ENCODE measurements around the gene ALDH2. TPM values are rescaled to one million over a fixed set of nuclear protein-coding genes. Genes with fewer than 3 reads are reported as not detected.
"Not testable (repeated sequence)": the region's sequence is repeated elsewhere in the genome, so short reads cannot be mapped to it uniquely, and the experiment has no call there.

The ALDH2 gene
- total RNA-seq: 100 to 1,000 TPM; 307 to 423 (median 349) TPM
- polyA plus RNA-seq: 284 TPM
- long read RNA-seq, donor 1, full-length matches to known transcripts: 1,244 of 1,402 reads
- long read RNA-seq, donor 1, partial matches to known transcripts: 124 of 1,402 reads
- long read RNA-seq, donor 1, other reads (novel, unspliced or antisense): 34 of 1,402 reads
- long read RNA-seq, donor 2, full-length matches to known transcripts: 753 of 835 reads
- long read RNA-seq, donor 2, partial matches to known transcripts: 43 of 835 reads
- long read RNA-seq, donor 2, other reads (novel, unspliced or antisense): 39 of 835 reads
- long read RNA-seq, donor 3, full-length matches to known transcripts: 3,196 of 3,422 reads
- long read RNA-seq, donor 3, partial matches to known transcripts: 82 of 3,422 reads
- long read RNA-seq, donor 3, other reads (novel, unspliced or antisense): 144 of 3,422 reads
- long read RNA-seq, donor 4, full-length matches to known transcripts: 971 of 1,012 reads
- long read RNA-seq, donor 4, partial matches to known transcripts: 16 of 1,012 reads
- long read RNA-seq, donor 4, other reads (novel, unspliced or antisense): 25 of 1,012 reads

DNA sequence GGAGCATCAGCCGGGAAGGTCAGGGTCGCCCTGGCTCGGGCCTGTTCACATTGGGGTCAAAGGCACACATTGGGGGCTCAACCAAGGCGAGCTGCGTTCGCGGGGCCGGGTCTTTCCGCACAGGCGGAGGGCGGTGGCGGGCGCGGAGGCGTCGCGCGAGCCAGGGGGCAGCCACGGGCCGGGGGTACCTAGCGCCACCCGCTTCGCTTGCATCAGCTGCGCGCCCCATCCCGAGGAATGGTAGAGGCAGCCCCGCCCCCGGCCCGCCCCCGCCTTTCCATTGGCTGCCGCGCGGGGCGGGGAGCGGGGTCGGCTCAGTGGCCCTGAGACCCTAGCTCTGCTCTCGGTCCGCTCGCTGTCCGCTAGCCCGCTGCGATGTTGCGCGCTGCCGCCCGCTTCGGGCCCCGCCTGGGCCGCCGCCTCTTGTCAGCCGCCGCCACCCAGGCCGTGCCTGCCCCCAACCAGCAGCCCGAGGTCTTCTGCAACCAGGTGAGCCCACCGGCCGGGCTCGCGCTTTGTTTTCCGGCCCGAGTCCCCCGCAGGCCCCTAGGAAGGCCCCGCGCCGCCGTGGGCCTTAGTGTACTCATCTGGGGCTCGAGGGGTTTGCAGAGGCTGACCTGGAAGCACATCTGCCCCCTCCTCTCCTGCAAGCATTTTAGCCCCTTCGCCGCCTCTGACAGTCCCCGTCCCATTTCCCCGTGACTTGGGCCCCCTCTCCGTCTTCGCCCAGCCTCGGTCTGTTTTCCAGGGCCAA, at the start of gene ALDH2:
Gene ALDH2 (plus strand): TSS at position 326 of the 754 bp plus-strand sequence. CDS start 50 bp downstream, at position 376.
- H3K27me3 ChIP-seq (ENCODE audit: control insufficient read depth, insufficient read depth): no peaks in the 10 kb centered on the region
- peak; percentile 84 to 95 (median 94) for DNase-seq
- WGBS: under 1% methylated on average over 73 of the region's 73 CpGs

GRCh38 chr12:111719316-111719715, 47.4 kb upstream of the ALDH2 start:
- ATAC-seq; intact Hi-C loops (cut with DNase I); H3K4me3 ChIP-seq (ENCODE audit: low read length); H3K9me3 ChIP-seq (ENCODE audit: control insufficient read depth, low read length); DNase-seq; H3K27me3 ChIP-seq (ENCODE audit: control insufficient read depth, insufficient read depth); H3K4me1 ChIP-seq (ENCODE audit: control insufficient read depth, insufficient read depth, low read length); H3K27ac ChIP-seq (ENCODE audit: low read length): not testable (repeated sequence)
- 97% methylated on average over 10 of the region's 10 CpGs for WGBS

More for the DNA sequence above, at the start of gene ALDH2:
- intact Hi-C loops (cut with DNase I): no loop called here
- H3K4me3 ChIP-seq (ENCODE audit: low read length): peak within 1 kb of the TSS; percentile 77
- H3K9me3 ChIP-seq (ENCODE audit: control insufficient read depth, low read length): no peaks in the 10 kb centered on the region
- H3K4me1 ChIP-seq (ENCODE audit: control insufficient read depth, insufficient read depth, low read length): peaks cover 2% of the 10 kb centered on the region
- peak within 1 kb of the TSS; percentile 64 for H3K27ac ChIP-seq (ENCODE audit: low read length)
- ATAC-seq: peak; percentile 98 to 99

GRCh38 chr12:111720457-111720856, 46.3 kb upstream of the ALDH2 start:
- ATAC-seq (no peak), DNase-seq (no peak)
- Histone ChIP-seq H3K9me3 (ENCODE audit: control insufficient read depth, low read length) (no peaks in the 10 kb centered on the region), H3K4me1 (ENCODE audit: control insufficient read depth, insufficient read depth, low read length) (no peaks in the 10 kb centered on the region), H3K27me3 (ENCODE audit: control insufficient read depth, insufficient read depth) (no peaks in the 10 kb centered on the region), H3K4me3 (ENCODE audit: low read length) (no peak overlapping the region), H3K27ac (ENCODE audit: low read length) (no peak overlapping the region)
- intact Hi-C loops (cut with DNase I): no loop called here
- 89% methylated on average over 6 of the region's 6 CpGs for WGBS

- H3K4me3 ChIP-seq (ENCODE audit: low read length); H3K4me1 ChIP-seq (ENCODE audit: control insufficient read depth, insufficient read depth, low read length); intact Hi-C loops (cut with DNase I); ATAC-seq; H3K27me3 ChIP-seq (ENCODE audit: control insufficient read depth, insufficient read depth); H3K9me3 ChIP-seq (ENCODE audit: control insufficient read depth, low read length); DNase-seq; H3K27ac ChIP-seq (ENCODE audit: low read length): not testable (repeated sequence)
- 96% methylated on average over 45 of the region's 46 CpGs for WGBS
Observed at GRCh38 chr12:111723646-111724360, 42.9 kb upstream of the ALDH2 start.

GRCh38 chr12:111728795-111729194, 37.9 kb upstream of the ALDH2 start:
- H3K9me3 ChIP-seq (ENCODE audit: control insufficient read depth, low read length): no peaks in the 10 kb centered on the region
- 99% methylated on average over 2 of the region's 2 CpGs for WGBS
- H3K4me1 ChIP-seq (ENCODE audit: control insufficient read depth, insufficient read depth, low read length): no peaks in the 10 kb centered on the region
- ATAC-seq (no peak), DNase-seq (no peak)
- intact Hi-C loops (cut with DNase I): no loop called here
- H3K27ac ChIP-seq (ENCODE audit: low read length): no peak overlapping the region
- no peaks in the 10 kb centered on the region for H3K27me3 ChIP-seq (ENCODE audit: control insufficient read depth, insufficient read depth)
- H3K4me3 ChIP-seq (ENCODE audit: low read length): no peak overlapping the region

GRCh38 chr12:111730420-111730819, 36.3 kb upstream of the ALDH2 start:
- no peak overlapping the region for H3K4me3 ChIP-seq (ENCODE audit: low read length)
- no peak overlapping the region for H3K27ac ChIP-seq (ENCODE audit: low read length)
- H3K4me1 ChIP-seq (ENCODE audit: control insufficient read depth, insufficient read depth, low read length): no peaks in the 10 kb centered on the region
- 80% methylated on average over 9 of the region's 9 CpGs for WGBS
- H3K9me3 ChIP-seq (ENCODE audit: control insufficient read depth, low read length): no peaks in the 10 kb centered on the region
- H3K27me3 ChIP-seq (ENCODE audit: control insufficient read depth, insufficient read depth): no peaks in the 10 kb centered on the region
- DNase-seq (no peak), ATAC-seq (no peak)
- intact Hi-C loops (cut with DNase I): no loop called here

GRCh38 chr12:111732786-111733185, 33.9 kb upstream of the ALDH2 start:
- WGBS: 89% methylated on average over 4 of the region's 4 CpGs
- intact Hi-C loops (cut with DNase I): no loop called here
- ATAC-seq: no peak
- Histone ChIP-seq H3K27me3 (ENCODE audit: control insufficient read depth, insufficient read depth) (no peaks in the 10 kb centered on the region), H3K4me1 (ENCODE audit: control insufficient read depth, insufficient read depth, low read length) (no peaks in the 10 kb centered on the region), H3K27ac (ENCODE audit: low read length) (no peak overlapping the region), H3K4me3 (ENCODE audit: low read length) (no peak overlapping the region), H3K9me3 (ENCODE audit: control insufficient read depth, low read length) (no peaks in the 10 kb centered on the region)
- no peak for DNase-seq

- intact Hi-C loops (cut with DNase I): no loop called here
- no peak for ATAC-seq
- Histone ChIP-seq H3K9me3 (ENCODE audit: control insufficient read depth, low read length) (no peaks in the 10 kb centered on the region), H3K4me3 (ENCODE audit: low read length) (no peak overlapping the region), H3K4me1 (ENCODE audit: control insufficient read depth, insufficient read depth, low read length) (no peaks in the 10 kb centered on the region), H3K27ac (ENCODE audit: low read length) (no peak overlapping the region), H3K27me3 (ENCODE audit: control insufficient read depth, insufficient read depth) (no peaks in the 10 kb centered on the region)
- WGBS: 87% methylated on average over 8 of the region's 8 CpGs
- no peak for DNase-seq
Observed at GRCh38 chr12:111733340-111733915, 33.3 kb upstream of the ALDH2 start.

DNA sequence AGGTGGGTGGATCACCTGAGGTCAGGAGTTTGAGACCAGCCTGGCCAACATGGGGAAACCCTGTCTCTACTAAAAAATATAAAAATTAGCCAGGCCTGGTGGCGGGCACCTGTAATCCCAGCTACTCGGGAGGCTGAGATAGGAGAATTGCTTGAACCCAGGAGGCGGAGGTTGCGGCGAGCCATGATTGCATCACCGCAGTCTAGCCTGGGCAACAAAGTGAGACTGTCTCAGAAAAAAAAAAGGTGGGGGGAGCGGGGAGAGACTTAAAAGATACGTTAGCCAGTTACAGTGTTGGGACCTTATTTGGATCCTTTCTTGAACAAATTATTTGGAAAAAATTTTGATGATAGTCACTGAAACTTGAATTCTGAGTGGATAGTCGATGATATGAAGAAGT, 27.2 kb upstream of the ALDH2 start:
- WGBS: 98% methylated on average over 9 of the region's 9 CpGs
- ATAC-seq; H3K9me3 ChIP-seq (ENCODE audit: control insufficient read depth, low read length); H3K4me1 ChIP-seq (ENCODE audit: control insufficient read depth, insufficient read depth, low read length); intact Hi-C loops (cut with DNase I); H3K27ac ChIP-seq (ENCODE audit: low read length); H3K27me3 ChIP-seq (ENCODE audit: control insufficient read depth, insufficient read depth); H3K4me3 ChIP-seq (ENCODE audit: low read length); DNase-seq: not testable (repeated sequence)

DNA sequence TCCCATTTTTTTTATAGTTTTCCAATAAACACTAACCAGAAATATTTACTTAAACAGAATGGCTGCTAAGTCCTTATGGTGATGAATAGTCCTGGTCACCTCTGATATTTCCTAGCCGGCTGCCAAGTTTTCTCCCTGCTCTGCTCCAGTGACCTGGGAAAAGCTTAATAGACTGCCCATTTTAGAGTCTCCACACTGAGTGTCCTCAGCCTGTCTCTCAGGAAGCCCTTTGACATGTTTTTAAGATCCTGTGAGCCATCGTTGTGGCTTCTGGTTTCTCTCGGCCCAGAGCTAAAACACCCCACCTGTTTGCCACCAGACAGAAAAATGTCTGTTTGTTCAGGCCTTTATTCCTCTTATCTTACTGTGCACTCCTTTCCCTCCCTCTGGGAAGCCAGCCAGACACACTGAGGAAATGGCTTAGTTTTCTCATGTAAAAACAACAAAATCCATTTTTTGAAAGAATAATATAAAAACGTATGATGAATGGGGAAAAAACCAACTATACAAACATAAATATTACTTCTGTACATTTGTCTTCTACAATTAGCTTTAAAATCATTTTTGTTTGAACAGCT, 25.4 kb upstream of the ALDH2 start:
- H3K9me3 ChIP-seq (ENCODE audit: control insufficient read depth, low read length): no peaks in the 10 kb centered on the region
- no peak overlapping the region for H3K4me3 ChIP-seq (ENCODE audit: low read length)
- H3K4me1 ChIP-seq (ENCODE audit: control insufficient read depth, insufficient read depth, low read length): no peaks in the 10 kb centered on the region
- intact Hi-C loops (cut with DNase I): no loop called here
- H3K27me3 ChIP-seq (ENCODE audit: control insufficient read depth, insufficient read depth): no peaks in the 10 kb centered on the region
- 21% methylated on average over 4 of the region's 4 CpGs for WGBS
- H3K27ac ChIP-seq (ENCODE audit: low read length): no peak overlapping the region
- DNase-seq (peak in 1 of 3 donors; percentile 26), ATAC-seq (peak; percentile 67 to 77)
